GM18498 (cell line): ENCODE results near the gene PLB1.

Experiments used
- ATAC-seq: cut with Tn5 transposase; IDR thresholded peaks from one replicate; pipeline ENCODE4 v1.9.1; 2021; ENCODE audit warnings: mild to moderate bottlenecking, moderate library complexity; ENCODE audit not compliant: unreplicated experiment

Gene PLB1

GRCh38 chr2:28610583-28611201 is 114.8 kb downstream of the PLB1 start:
- no peak for ATAC-seq

- ATAC-seq = no peak
Measured at GRCh38 chr2:28612131-28612812, 116.4 kb downstream of the PLB1 start.

DNA sequence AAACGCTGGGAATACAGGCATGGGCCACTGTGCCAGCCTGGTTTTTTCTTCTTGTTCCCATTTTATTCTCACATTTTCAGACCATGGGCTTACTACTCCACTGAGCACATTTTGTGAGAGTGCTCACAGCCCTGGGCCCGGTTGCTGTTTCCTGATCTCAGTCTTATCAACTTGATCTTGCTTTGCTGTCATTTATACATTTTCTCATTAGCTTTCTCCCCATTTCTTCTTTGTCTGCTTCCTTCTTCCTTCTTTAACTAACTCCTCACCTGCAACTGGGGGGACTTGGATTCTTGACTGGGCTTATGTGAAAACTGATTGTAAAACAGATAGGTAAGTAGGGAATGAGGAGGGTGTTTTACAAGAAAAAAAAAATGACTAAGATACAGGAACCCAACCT is 117.3 kb downstream of the PLB1 start:
- ATAC-seq = no peak

DNA sequence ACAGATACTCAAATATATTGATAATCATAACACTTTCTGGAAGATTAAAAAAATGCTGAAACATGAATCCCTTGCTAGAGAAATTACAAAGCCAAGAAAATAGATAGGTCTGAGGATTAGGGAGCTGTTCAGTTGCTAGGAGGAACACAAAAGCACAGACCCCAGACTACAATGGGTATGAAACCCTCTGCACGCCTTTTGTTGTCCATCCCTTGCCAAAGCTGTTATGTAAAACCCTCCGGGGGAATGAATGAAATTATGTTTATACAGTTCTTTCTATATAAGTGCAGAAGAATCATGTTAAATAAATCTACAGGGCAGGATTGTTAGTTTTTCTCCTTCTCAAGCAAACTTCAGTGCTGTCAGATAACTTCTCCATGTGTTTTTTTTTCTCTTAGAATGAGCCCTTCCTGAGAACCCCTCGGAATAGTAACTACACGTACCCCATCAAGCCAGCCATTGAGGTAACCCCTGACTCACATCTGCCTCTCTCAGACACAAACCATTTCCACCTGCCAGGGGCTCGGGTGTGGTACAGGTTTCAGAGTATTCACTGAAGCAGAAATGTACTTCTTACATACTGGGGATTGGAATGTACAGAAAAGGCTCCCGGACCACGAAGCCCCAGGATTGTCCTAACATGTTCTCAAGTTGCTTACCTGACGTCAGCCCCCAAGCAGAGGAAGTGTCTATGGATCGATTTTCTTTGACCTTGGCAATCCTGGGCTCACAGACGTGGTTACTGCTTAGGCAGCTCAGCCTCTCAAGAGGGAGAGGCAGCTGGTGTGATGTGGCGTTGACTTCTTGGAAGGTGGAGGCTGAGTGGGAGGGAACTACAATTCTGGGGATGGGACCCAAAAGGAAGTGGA is 118.0 kb downstream of the PLB1 start:
- no peak for ATAC-seq

DNA sequence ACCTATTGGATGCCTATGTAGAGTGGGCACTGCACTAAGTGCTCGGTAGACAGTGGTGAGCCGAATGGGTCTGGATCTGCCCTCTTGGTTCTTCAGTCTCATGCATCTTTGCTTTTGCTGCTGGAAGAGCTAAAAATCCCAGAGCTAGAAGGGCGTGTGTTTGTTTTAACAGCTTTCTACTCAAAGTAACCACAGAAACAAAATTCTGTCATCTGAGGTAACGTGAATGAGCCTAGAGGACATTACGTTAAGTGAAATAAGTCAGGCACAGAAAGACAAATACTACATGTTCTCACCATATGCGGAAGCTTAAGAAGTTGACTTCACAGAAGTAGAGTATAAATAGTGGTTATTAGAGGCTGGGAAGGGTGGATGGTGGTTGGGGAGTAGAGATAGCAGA is 119.8 kb downstream of the PLB1 start:
- ATAC-seq = no peak

DNA sequence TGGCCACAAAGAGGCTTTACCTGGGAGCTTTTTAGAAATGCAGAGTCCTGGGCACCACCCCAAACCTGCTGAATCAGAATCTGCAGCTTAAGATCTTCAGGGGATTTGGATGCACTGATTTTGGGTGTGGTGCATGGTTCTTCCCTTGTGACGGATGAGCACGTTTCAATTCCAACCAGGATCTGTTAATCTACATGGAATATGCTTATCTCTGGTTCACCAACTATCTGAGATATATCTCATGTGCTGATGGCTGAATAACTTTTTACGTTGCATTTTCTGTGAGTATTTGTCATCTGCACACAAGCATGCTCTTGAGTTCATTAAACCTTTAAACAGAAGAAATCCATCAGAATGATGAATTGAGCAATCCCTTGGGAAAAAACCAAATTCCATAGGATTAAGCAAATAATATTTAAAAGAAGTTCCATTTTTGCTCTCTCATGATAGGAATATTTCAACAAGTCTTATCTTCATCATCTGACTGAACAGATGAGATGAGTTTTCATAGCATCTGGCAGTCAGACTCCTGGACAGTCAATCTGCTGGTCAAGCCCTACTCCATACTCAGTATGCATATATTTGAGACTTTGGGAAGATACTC is 120.6 kb downstream of the PLB1 start:
- ATAC-seq = no peak

- no peak for ATAC-seq
Measured at GRCh38 chr2:28617502-28618184, 121.8 kb downstream of the PLB1 start.

- ATAC-seq = no peak
Measured at GRCh38 chr2:28618221-28619141, 122.6 kb downstream of the PLB1 start.

DNA sequence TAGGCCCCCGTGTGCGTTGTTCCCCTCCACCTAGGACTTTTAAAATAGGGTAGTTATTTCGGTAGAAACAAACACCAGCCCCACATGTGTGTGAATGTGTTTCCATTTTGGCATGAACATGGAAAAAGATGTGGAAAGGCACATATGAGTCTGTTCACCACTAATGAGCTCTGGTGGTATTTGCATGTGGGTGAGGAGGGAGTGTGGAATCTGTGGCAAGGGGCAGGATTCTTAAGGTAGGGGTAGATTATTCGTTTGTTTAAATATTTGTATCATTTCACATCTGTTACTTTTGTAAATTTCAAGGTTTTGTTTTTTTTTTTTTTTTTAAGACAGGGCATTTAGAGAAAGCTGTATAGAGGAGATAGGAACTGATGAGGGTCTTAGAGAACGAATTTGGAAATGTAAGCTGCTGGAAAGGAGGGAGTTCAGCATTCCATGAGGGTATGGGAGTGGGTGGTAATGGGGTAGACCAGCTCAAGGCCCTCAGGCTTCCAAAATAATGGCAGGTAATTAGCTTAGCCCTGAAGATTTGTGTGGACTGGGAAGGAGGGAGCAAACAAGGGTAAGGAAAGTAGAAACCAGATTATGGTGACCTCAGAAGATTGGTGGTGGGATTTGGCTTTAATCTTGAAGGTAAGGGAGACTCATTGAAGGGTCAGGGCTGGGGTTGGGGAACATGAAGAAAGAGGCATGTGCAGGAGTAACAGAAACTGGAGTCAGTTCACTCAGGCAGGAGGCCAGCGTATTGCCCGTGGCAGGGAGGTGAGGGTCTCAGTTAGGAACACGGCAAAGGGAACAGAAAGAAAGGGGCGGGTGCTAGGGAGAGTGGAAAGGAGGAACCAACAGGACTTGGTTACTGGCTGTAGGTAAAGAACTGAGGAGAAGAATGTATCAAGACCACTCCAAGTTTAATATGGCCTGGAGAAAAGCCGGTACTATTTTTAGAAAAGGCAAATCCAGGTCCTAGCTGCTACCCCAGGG is 123.6 kb downstream of the PLB1 start:
- no peak for ATAC-seq

DNA sequence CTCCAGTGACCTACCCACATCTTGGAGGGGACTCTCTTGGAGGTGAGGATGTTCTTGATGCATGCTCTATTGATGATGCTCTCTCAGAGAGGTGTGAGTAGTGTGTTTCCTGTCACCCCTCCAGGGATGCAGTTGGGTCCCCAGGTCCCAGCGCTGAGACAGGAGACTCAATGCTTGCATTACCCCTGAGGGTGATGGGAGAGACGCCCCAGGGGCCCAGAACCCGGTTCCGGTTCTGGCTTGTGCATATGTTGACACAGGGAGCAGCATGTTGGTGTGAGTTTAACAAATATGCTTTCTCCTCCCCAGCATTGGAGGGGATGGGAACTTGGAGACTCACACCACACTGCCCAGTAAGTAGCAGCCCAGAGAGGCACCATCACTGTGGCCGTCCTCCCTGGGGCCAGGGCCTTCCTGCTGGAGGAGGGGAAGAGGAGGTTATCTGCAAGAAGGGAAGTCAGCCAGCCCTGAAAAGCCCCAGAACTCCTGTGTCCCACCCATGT is 124.5 kb downstream of the PLB1 start:
- ATAC-seq = no peak

GRCh38 chr2:28620801-28621171 is 124.9 kb downstream of the PLB1 start:
- ATAC-seq = no peak

- ATAC-seq = no peak
Measured at GRCh38 chr2:28621172-28622100, 125.6 kb downstream of the PLB1 start.

GRCh38 chr2:28622101-28622499 is 126.2 kb downstream of the PLB1 start:
- ATAC-seq = no peak

- no peak for ATAC-seq
Measured at GRCh38 chr2:28623582-28624405, 127.9 kb downstream of the PLB1 start.

DNA sequence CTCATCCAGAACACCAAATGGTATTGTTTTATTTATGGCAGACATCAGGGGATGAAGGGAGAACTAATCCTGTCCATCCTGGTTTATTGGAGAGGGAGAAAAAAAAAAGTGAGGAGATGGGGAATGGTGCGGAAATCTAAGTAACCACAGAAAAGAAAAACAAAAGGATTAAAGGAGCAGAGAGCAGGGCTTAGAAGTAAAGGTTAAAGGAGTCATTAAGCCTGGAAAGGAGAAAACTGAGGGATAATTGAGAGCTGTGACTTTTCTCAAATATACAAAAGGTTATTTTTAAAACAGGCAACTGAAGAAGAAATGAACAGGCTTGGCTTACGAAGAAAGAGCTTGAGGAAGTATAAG is 128.6 kb downstream of the PLB1 start:
- ATAC-seq = no peak

DNA sequence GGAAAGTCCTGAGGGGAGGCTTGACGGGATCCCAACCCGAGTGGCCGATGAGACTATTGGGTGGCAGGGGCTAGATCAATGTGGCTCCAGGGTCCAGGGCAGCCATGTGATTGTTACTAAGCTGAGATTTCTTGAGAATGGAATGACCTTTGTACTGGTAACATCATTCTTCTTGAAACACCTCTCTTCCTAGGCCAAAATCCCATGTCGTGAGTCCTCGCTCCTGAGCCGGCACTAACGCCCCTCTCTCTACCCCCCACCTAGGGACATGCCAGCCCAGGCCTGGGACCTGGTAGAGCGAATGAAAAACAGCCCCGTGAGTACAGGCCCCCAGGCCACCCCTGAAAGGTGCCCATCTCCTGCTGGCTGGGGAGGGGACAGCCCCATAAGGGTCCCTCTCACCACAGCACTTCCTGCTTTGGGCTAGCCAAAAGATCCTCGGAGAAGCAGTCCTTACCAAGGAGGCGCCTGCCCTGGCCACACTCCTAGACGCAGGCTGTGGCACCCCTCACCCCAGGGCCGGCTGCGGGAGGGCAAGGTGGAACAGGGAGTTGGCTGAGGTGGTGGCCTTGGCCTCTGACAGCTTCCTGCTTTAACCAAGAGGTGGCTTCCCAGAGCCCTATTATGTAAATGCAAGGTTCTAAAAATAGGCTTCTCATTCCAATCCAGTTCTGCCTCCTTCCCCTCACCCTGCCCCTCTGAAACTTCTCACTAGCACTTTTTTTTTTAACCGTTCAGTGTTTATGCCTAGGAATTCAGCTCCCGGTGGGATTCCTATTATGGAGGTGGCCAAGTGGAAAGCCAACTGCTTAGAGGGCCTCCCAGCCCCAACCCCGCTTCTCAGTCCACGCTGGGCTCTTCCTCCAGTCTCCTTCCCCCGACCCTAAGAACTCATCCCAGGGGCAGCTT is 129.2 kb downstream of the PLB1 start:
- ATAC-seq = no peak
